H9 (cell line): ENCODE data around the gene NR1I2. TPM values are rescaled to one million over a fixed set of nuclear protein-coding genes. Genes with fewer than 3 reads are reported as not detected.

ENCODE experiments used
- DNase-seq: peaks from one replicate; pipeline ENCODE4 v3.0.0-alpha.2; 2017
- H2AFZ ChIP-seq: one replicate; pipeline ENCODE4 v1.6.1; 2013; ENCODE audit warnings: mild to moderate bottlenecking, low read length, control low read depth, moderate library complexity
- H2AK5ac ChIP-seq: 2 replicates; pipeline ENCODE4 v1.6.1; 2013; ENCODE audit warnings: low read length, control low read depth, mixed read lengths; ENCODE audit not compliant: insufficient read length
- H2BK120ac ChIP-seq: one replicate; pipeline ENCODE4 v1.6.1; 2013; ENCODE audit warnings: low read depth, mild to moderate bottlenecking, low read length, control low read depth, inconsistent platforms; ENCODE audit not compliant: poor library complexity, severe bottlenecking
- H2BK12ac ChIP-seq: 2 replicates; pipeline ENCODE4 v1.6.1; 2013; ENCODE audit warnings: low read length, control low read depth, mixed read lengths, low read depth; ENCODE audit not compliant: insufficient read length
- H2BK15ac ChIP-seq: 2 replicates; pipeline ENCODE4 v1.6.1; 2013; ENCODE audit warnings: low read depth, low read length, control low read depth
- H2BK20ac ChIP-seq: one replicate; pipeline ENCODE4 v1.6.1; 2013; ENCODE audit warnings: low read depth, mild to moderate bottlenecking, low read length, control low read depth, inconsistent platforms; ENCODE audit not compliant: poor library complexity, severe bottlenecking
- H2BK5ac ChIP-seq: 2 replicates; pipeline ENCODE4 v1.6.1; 2013; ENCODE audit warnings: low read length, control low read depth, mixed read lengths; ENCODE audit not compliant: insufficient read length
- H3K14ac ChIP-seq: 2 replicates; pipeline ENCODE4 v1.6.1; 2013; ENCODE audit warnings: low read length, control low read depth; ENCODE audit not compliant: insufficient read depth
- H3K18ac ChIP-seq: 2 replicates; pipeline ENCODE4 v1.6.1; 2013; ENCODE audit warnings: low read depth, mild to moderate bottlenecking, mixed read lengths, low read length, control low read depth; ENCODE audit not compliant: insufficient read length
- H3K23ac ChIP-seq: 2 replicates; pipeline ENCODE4 v1.6.1; 2013; ENCODE audit warnings: low read length, control low read depth, mixed read lengths, low read depth; ENCODE audit not compliant: insufficient read length
- H3K23me2 ChIP-seq: 2 replicates; pipeline ENCODE4 v1.6.1; 2013; ENCODE audit warnings: low read depth, mild to moderate bottlenecking, mixed read lengths, low read length, control low read depth; ENCODE audit not compliant: insufficient read length, poor library complexity, severe bottlenecking
- H3K27ac ChIP-seq: 2 replicates; pipeline ENCODE4 v1.5.1; 2013; ENCODE audit warnings: low read length, control low read depth, mixed read lengths, low read depth; ENCODE audit not compliant: insufficient read length
- H3K27me3 ChIP-seq: 2 replicates; pipeline ENCODE4 v1.6.1; 2013; ENCODE audit warnings: low read length, control low read depth, inconsistent platforms; ENCODE audit not compliant: insufficient read depth
- H3K4ac ChIP-seq: 2 replicates; pipeline ENCODE4 v1.6.1; 2013; ENCODE audit warnings: low read depth, mild to moderate bottlenecking, control low read depth, inconsistent platforms, low read length, moderate library complexity
- H3K4me1 ChIP-seq: 2 replicates; pipeline ENCODE4 v1.6.1; 2013; ENCODE audit warnings: low read length, control low read depth, inconsistent platforms; ENCODE audit not compliant: insufficient read depth
- H3K4me2 ChIP-seq: 2 replicates; pipeline ENCODE4 v1.6.1; 2013; ENCODE audit warnings: low read length, control low read depth, mixed read lengths; ENCODE audit not compliant: insufficient read length, insufficient read depth
- H3K56ac ChIP-seq: 2 replicates; pipeline ENCODE4 v1.6.1; 2013; ENCODE audit warnings: low read depth, mild to moderate bottlenecking, mixed read lengths, low read length, control low read depth; ENCODE audit not compliant: insufficient read length
- H3K79me1 ChIP-seq: 2 replicates; pipeline ENCODE4 v1.6.1; 2013; ENCODE audit warnings: low read depth, mild to moderate bottlenecking, moderate library complexity, low read length, control low read depth, inconsistent platforms; ENCODE audit not compliant: insufficient read depth, poor library complexity, severe bottlenecking
- H3K79me2 ChIP-seq: 2 replicates; pipeline ENCODE4 v1.6.1; 2013; ENCODE audit warnings: low read length, control low read depth, inconsistent platforms; ENCODE audit not compliant: insufficient read depth
- H3K9ac ChIP-seq: 2 replicates; pipeline ENCODE4 v1.6.1; 2013; ENCODE audit warnings: low read length, control low read depth, mixed read lengths; ENCODE audit not compliant: insufficient read length; ENCODE audit errors: extremely low read depth
- H3K9me3 ChIP-seq: one replicate; pipeline ENCODE4 v1.6.1; 2013; ENCODE audit warnings: low read depth, low read length, inconsistent platforms; ENCODE audit not compliant: control insufficient read depth
- H3T11ph ChIP-seq: one replicate; pipeline ENCODE4 v1.6.1; 2013; ENCODE audit warnings: mild to moderate bottlenecking, low read length, control low read depth, inconsistent platforms
- H4K20me1 ChIP-seq: one replicate; pipeline ENCODE4 v1.6.1; 2013; ENCODE audit not compliant: control insufficient read depth, insufficient read length, insufficient read depth
- H4K5ac ChIP-seq: 2 replicates; pipeline ENCODE4 v1.6.1; 2013; ENCODE audit warnings: low read depth, mild to moderate bottlenecking, mixed read lengths, low read length, control low read depth; ENCODE audit not compliant: insufficient read length
- H4K8ac ChIP-seq: replicated peaks from 2 replicates; pipeline ENCODE4 v1.6.1; 2013; ENCODE audit warnings: low read length, control low read depth, mixed read lengths, low read depth; ENCODE audit not compliant: insufficient read length
- H4K91ac ChIP-seq: 2 replicates; pipeline ENCODE4 v1.6.1; 2013; ENCODE audit warnings: low read depth, mild to moderate bottlenecking, moderate library complexity, mixed read lengths, low read length, control low read depth; ENCODE audit not compliant: insufficient read length
- H3K27ac Mint-ChIP-seq, 3 experiments: 2 replicates in 2 of 3; 3 replicates in 1 of 3; pipeline ENCODE4 v1.8.0; 2020 to 2021; ENCODE audit warnings: mixed read lengths in 3 of 3, mild to moderate bottlenecking in 1 of 3, moderate library complexity in 1 of 3
- H3K27me3 Mint-ChIP-seq: 2 replicates; pipeline ENCODE4 v1.8.0; 2021; ENCODE audit warnings: low read depth, mild to moderate bottlenecking, moderate library complexity, mixed read lengths
- H3K36me3 Mint-ChIP-seq, 3 experiments: 2 replicates in 2 of 3; 3 replicates in 1 of 3; pipeline ENCODE4 v1.8.0; 2020 to 2021; ENCODE audit warnings: low read depth in 3 of 3, mixed read lengths in 3 of 3; ENCODE audit not compliant: insufficient read depth in 1 of 3
- H3K4me1 Mint-ChIP-seq, 2 experiments: 2 replicates each; pipeline ENCODE4 v1.8.0; 2020; ENCODE audit warnings: mixed read lengths in 2 of 2
- H3K4me3 Mint-ChIP-seq, 2 experiments: 2 replicates in 1 of 2; 3 replicates in 1 of 2; pipeline ENCODE4 v1.8.0; 2020 to 2021; ENCODE audit warnings: mild to moderate bottlenecking in 2 of 2, mixed read lengths in 2 of 2, moderate library complexity in 1 of 2
- H3K9me3 Mint-ChIP-seq, 2 experiments: 2 replicates in 1 of 2; 3 replicates in 1 of 2; pipeline ENCODE4 v1.8.0; 2020; ENCODE audit warnings: mild to moderate bottlenecking in 2 of 2, mixed read lengths in 2 of 2, moderate library complexity in 1 of 2
- CTCF ChIP-seq: fragments of 200-600 bp; sonication (generic); conservative IDR thresholded peaks from 3 replicates; pipeline ENCODE4 v1.8.0; 2021; ENCODE audit warnings: antibody characterized with exemption, mild to moderate bottlenecking
- WGBS: extraction: QIAGEN DNeasy Blood & Tissue Kit; methylation state at CpG from one replicate; pipeline ENCODE4 v1.1.7; 2013; ENCODE audit warnings: missing lambda C conversion rate, low lambda C conversion rate, mixed read lengths; ENCODE audit not compliant: insufficient read length; ENCODE audit errors: extremely low coverage; 5-methylcytosine and 5-hydroxymethylcytosine counted together
- total RNA-seq: library from RNA; stranded (reverse); gene quantifications from 2 replicates; pipeline ENCODE4 v1.2.1, GENCODE V29; 2021

The NR1I2 gene
- total RNA-seq, 1 experiment from 2014 or later, result not detected

- H3K23me2 ChIP-seq, result no peaks in the 10 kb centered on the region
- H4K8ac ChIP-seq, result no peak overlapping the region
- H4K5ac ChIP-seq, result no peak overlapping the region
- no peak overlapping the region for H2AFZ ChIP-seq
- no peak for TF ChIP-seq CTCF
- H3K14ac ChIP-seq, result no peak overlapping the region
- H3K18ac ChIP-seq, result no peak overlapping the region
- H3K56ac ChIP-seq, result no peak overlapping the region
- H3K27ac ChIP-seq, result no peak overlapping the region
- H3K27me3 ChIP-seq, result no peaks in the 10 kb centered on the region
- Mint-ChIP-seq H3K4me3 (no peak overlapping the region), H3K9me3 (peaks cover 0 to 4% of the 10 kb centered on the region in 2 experiments; a peak in 4 of 5 replicates), H3K27me3 (no peaks in the 10 kb centered on the region), H3K27ac (no peak overlapping the region), H3K4me1 (peaks cover 6 to 8% of the 10 kb centered on the region in 2 experiments), H3K36me3 (no peaks in the 10 kb centered on the region)
- no peaks in the 10 kb centered on the region for H3K79me2 ChIP-seq
- no peak overlapping the region for H3T11ph ChIP-seq
- no peaks in the 10 kb centered on the region for H4K20me1 ChIP-seq
- DNase-seq, result no peak
- H3K9ac ChIP-seq, result no peak overlapping the region
- H2BK120ac ChIP-seq, result no peak overlapping the region
- H2BK20ac ChIP-seq, result no peak overlapping the region
- no peak overlapping the region for H3K23ac ChIP-seq
- WGBS, result no CpG with 5 or more reads among the region's 8 CpGs
- no peaks in the 10 kb centered on the region for H3K4me1 ChIP-seq
- H3K9me3 ChIP-seq, result no peaks in the 10 kb centered on the region
- H3K4ac ChIP-seq, result no peak overlapping the region
- no peaks in the 10 kb centered on the region for H3K79me1 ChIP-seq
- no peak overlapping the region for H2BK15ac ChIP-seq
- H2AK5ac ChIP-seq, result no peak overlapping the region
- no peak overlapping the region for H3K4me2 ChIP-seq
- H2BK12ac ChIP-seq, result no peak overlapping the region
- H4K91ac ChIP-seq, result no peak overlapping the region
- H2BK5ac ChIP-seq, result no peak overlapping the region
These were observed 12.3 kb upstream of the NR1I2 start for GRCh38 chr3:119769394-119770149.
